ENCODE measurements around the gene ARRDC1.

DNA sequence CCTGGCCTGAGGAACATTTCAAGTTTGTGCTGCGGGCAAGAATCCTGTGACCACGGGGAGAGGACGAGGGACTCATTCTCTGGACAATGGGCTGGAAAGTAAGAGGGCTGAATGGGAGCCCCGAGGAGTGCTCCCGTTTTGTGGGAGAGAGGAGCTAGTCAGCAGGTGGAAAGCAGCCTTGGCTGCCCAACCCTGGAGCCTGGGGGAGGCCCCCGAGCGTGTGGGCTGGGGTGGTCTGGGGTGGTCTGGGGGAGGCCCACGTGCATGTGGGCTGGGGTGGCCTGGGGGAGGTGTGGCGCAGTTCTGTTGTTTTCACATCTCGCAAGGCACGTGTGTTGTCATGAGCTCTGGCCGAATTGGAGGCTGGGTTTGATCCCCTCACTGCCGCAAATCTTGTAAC, 40.9 kb downstream of the ARRDC1 start:
- TF ChIP-seq, protein P1, sequence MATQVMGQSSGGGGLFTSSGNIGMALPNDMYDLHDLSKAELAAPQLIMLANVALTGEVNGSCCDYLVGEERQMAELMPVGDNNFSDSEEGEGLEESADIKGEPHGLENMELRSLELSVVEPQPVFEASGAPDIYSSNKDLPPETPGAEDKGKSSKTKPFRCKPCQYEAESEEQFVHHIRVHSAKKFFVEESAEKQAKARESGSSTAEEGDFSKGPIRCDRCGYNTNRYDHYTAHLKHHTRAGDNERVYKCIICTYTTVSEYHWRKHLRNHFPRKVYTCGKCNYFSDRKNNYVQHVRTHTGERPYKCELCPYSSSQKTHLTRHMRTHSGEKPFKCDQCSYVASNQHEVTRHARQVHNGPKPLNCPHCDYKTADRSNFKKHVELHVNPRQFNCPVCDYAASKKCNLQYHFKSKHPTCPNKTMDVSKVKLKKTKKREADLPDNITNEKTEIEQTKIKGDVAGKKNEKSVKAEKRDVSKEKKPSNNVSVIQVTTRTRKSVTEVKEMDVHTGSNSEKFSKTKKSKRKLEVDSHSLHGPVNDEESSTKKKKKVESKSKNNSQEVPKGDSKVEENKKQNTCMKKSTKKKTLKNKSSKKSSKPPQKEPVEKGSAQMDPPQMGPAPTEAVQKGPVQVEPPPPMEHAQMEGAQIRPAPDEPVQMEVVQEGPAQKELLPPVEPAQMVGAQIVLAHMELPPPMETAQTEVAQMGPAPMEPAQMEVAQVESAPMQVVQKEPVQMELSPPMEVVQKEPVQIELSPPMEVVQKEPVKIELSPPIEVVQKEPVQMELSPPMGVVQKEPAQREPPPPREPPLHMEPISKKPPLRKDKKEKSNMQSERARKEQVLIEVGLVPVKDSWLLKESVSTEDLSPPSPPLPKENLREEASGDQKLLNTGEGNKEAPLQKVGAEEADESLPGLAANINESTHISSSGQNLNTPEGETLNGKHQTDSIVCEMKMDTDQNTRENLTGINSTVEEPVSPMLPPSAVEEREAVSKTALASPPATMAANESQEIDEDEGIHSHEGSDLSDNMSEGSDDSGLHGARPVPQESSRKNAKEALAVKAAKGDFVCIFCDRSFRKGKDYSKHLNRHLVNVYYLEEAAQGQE (IDR thresholded peaks at IDR 0.05; ENCODE audit: insufficient replicate concordance, low read depth): no peak
- TF ChIP-seq, protein P2, sequence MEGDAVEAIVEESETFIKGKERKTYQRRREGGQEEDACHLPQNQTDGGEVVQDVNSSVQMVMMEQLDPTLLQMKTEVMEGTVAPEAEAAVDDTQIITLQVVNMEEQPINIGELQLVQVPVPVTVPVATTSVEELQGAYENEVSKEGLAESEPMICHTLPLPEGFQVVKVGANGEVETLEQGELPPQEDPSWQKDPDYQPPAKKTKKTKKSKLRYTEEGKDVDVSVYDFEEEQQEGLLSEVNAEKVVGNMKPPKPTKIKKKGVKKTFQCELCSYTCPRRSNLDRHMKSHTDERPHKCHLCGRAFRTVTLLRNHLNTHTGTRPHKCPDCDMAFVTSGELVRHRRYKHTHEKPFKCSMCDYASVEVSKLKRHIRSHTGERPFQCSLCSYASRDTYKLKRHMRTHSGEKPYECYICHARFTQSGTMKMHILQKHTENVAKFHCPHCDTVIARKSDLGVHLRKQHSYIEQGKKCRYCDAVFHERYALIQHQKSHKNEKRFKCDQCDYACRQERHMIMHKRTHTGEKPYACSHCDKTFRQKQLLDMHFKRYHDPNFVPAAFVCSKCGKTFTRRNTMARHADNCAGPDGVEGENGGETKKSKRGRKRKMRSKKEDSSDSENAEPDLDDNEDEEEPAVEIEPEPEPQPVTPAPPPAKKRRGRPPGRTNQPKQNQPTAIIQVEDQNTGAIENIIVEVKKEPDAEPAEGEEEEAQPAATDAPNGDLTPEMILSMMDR (IDR thresholded peaks at IDR 0.05; ENCODE audit: insufficient read depth, low read length): no peak
- no peak for TF ChIP-seq POLR2AphosphoS5 (IDR thresholded peaks at IDR 0.05; ENCODE audit: low read depth)
- TF ChIP-seq SPI1 (IDR thresholded peaks at IDR 0.05; ENCODE audit: borderline replicate concordance, low read depth): no peak
- TF ChIP-seq GABPA (IDR thresholded peaks at IDR 0.05; ENCODE audit: low read depth): no peak

Measured in HL-60 (cell line).